ENCODE data around the gene POC1A.

Gene POC1A

DNA sequence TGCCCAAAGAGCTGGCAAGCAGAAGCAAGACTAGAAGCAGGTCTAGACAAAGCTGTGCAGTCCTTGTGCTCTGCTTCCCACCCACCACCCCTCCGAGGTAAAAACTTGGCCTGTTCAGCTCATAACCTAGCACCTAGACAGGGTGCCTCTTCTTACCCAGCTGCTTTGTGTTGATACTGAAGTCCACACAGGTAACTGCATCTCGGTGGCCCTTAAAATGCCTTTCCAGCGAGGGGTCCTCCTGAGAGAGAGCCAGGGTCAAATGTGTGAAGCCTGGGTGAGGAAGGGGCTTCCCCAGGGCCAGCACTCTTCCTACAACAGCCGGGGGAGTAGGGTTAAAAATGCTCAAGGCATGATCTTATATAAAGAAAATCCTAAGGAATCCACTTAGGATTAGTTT, 3.4 kb downstream of the POC1A start:
- no peaks in the 10 kb centered on the region for H3K9me3 ChIP-seq (ENCODE audit: control insufficient read depth, insufficient read depth, low read length)
- no peaks in the 10 kb centered on the region for H3K4me1 ChIP-seq (ENCODE audit: insufficient read depth, low read length)
- H3K36me3 ChIP-seq (ENCODE audit: insufficient read depth, low read length) = no peaks in the 10 kb centered on the region; the same call in 1 of the 2 replicates
- no peak overlapping the region for H3K9ac ChIP-seq (ENCODE audit: low read depth, low read length)

DNA sequence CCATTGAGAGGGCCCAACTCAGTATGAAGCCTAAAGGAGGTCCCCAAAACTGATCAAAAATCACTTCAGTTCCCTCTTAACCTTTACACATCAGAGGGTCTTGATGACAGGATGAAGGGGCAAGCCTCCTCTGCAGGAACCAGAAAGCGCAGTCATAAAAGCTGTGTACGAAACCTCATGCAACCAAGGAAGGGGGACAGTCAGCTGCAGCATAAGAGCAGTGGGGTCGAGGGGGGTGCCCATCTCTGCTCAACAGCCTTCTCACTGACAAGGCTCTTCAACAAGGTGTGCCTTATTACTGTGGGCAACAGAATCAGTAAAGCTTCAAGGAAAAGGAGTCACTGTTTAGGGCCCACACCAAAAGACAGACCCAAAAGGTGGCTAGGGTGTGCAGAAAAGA, 3.9 kb downstream of the POC1A start:
- Histone ChIP-seq H3K9ac (ENCODE audit: low read depth, low read length) (no peak overlapping the region), H3K4me1 (ENCODE audit: insufficient read depth, low read length) (no peaks in the 10 kb centered on the region), H3K9me3 (ENCODE audit: control insufficient read depth, insufficient read depth, low read length) (no peaks in the 10 kb centered on the region), H3K36me3 (ENCODE audit: insufficient read depth, low read length) (no peaks in the 10 kb centered on the region; the same call in 1 of the 2 replicates)

DNA sequence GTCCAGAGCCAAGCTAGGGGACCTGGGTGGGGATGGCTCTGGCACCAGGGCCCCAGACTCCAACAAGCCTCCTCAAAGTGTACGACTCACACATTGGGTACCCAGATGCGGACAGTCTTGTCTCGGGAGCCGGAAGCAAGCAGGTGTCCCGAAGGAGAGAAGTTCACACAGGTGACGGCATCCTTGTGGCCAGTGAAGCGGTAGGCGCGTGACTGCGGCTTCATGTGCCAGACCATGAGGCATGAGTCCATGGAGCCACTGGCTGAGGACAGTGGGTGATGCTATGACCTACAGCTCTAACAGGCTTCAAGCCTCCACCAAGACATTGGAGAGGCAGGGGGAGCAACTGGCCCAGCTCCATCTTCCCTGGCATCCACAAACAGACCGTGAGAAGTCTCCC, 4.5 kb downstream of the POC1A start:
- Histone ChIP-seq H3K9ac (ENCODE audit: low read depth, low read length) (no peak overlapping the region), H3K4me1 (ENCODE audit: insufficient read depth, low read length) (no peaks in the 10 kb centered on the region), H3K9me3 (ENCODE audit: control insufficient read depth, insufficient read depth, low read length) (no peaks in the 10 kb centered on the region), H3K36me3 (ENCODE audit: insufficient read depth, low read length) (no peaks in the 10 kb centered on the region; the same call in 1 of the 2 replicates)

DNA sequence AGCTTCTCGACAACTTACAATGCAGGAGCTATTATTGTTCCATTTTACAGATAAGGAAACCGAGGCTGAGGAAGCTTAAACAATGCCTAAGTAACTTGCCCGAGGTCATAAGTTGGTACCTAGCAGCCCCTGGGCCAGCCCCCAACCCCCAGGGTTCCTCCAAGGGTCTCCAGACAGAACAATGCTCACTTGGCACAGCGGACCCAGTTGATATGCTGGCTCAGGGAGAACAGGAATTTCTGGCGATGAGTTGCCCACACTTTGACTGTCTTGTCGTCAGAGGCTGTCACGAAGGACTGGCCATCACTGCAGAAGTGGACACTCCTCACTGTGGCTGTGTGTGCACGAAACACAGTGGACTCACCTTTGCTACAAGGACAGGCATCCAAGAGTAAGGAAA, 5.2 kb downstream of the POC1A start:
- peaks cover 2% of the 10 kb centered on the region; the same call in 1 of the 2 replicates for H3K4me1 ChIP-seq (ENCODE audit: insufficient read depth, low read length)
- no peaks in the 10 kb centered on the region for H3K9me3 ChIP-seq (ENCODE audit: control insufficient read depth, insufficient read depth, low read length)
- H3K36me3 ChIP-seq (ENCODE audit: insufficient read depth, low read length) = no peaks in the 10 kb centered on the region; the same call in 1 of the 2 replicates
- no peak overlapping the region for H3K9ac ChIP-seq (ENCODE audit: low read depth, low read length)

DNA sequence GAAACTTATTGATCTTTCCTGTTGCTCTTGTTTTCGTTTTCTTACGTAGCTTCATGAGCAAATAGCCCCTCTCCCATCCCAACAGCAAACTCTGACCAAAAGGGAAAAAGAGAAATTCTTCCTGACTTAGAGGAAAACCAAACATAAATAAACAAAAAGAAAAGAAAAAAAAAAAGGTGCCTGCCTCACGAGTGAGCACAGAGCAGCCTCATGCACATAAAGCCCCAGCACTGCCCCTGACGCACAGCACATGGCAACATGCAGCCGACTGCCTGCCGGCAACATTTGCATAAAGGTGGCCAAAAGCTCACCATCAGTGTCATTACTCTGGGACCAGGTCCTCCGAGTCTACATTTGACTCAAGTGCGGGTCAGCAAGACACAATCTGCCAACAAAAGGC, 6.4 kb downstream of the POC1A start:
- H3K9ac ChIP-seq (ENCODE audit: low read depth, low read length) = no peak overlapping the region
- no peaks in the 10 kb centered on the region; the same call in 1 of the 2 replicates for H3K36me3 ChIP-seq (ENCODE audit: insufficient read depth, low read length)
- H3K9me3 ChIP-seq (ENCODE audit: control insufficient read depth, insufficient read depth, low read length) = no peaks in the 10 kb centered on the region
- H3K4me1 ChIP-seq (ENCODE audit: insufficient read depth, low read length) = peaks cover 3% of the 10 kb centered on the region; the same call in 1 of the 2 replicates

DNA sequence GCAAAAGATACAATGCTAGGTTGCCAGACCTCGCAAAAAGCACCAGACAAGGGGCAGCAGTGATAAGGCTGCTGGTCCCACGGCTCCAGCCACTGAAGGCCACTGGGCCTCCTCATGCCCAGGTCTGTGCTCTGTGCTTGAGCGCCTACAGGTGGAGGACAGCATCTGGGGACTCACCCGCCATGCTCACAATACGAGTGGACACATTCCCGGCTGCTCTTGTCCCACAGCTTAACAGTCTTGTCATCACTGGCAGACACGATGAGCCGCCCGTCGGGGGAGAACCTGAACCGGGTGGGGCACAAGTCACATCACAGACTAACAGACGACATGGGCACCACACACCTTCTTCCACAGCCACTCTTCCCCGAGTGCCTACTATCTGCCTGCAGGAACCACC, 7.4 kb downstream of the POC1A start:
- H3K9me3 ChIP-seq (ENCODE audit: control insufficient read depth, insufficient read depth, low read length) = no peaks in the 10 kb centered on the region
- H3K36me3 ChIP-seq (ENCODE audit: insufficient read depth, low read length) = no peaks in the 10 kb centered on the region; the same call in 1 of the 2 replicates
- no peak overlapping the region for H3K9ac ChIP-seq (ENCODE audit: low read depth, low read length)
- peaks cover 3% of the 10 kb centered on the region; the same call in 1 of the 2 replicates for H3K4me1 ChIP-seq (ENCODE audit: insufficient read depth, low read length)

DNA sequence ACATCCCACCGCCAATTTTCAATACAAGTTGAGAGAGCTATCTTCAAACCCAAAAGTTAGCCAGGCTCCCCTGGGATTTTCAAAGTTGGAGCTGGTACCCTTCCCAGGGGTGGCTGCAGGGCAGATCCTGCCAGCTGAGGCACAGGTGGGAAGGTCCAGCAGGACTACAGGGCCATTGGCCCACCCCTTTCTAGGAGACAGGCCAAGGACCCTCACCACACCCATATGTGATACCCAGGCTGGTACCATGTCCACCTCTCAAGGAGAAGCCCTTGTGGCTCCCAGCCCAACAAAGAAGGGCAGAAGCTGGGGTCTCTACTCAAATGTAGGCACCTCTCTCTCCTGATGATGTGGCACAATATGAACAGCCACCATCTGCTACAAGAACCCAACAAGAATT, 8.0 kb downstream of the POC1A start:
- no peaks in the 10 kb centered on the region; the same call in 1 of the 2 replicates for H3K36me3 ChIP-seq (ENCODE audit: insufficient read depth, low read length)
- no peak overlapping the region for H3K9ac ChIP-seq (ENCODE audit: low read depth, low read length)
- H3K9me3 ChIP-seq (ENCODE audit: control insufficient read depth, insufficient read depth, low read length) = no peaks in the 10 kb centered on the region
- H3K4me1 ChIP-seq (ENCODE audit: insufficient read depth, low read length) = peaks cover 3% of the 10 kb centered on the region; the same call in 1 of the 2 replicates

DNA sequence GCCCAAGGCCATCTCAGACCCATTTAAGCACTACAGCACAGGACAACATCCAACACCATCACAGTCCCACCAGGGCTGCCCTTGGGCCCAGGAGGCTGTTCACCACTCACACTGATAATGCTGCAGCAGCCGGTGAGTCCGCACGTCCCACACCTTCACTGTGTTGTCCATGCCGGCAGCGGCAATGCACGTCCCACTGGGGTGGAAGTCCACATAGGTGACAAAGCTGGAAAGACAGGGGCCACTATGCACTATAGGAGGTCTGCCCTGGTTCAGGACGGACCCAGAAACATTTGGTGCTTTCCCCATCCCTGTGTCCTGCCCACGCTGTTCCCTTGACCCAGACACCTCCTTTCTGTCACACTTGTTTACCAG, 8.5 kb downstream of the POC1A start:
- Histone ChIP-seq H3K9me3 (ENCODE audit: control insufficient read depth, insufficient read depth, low read length) (no peaks in the 10 kb centered on the region), H3K9ac (ENCODE audit: low read depth, low read length) (no peak overlapping the region), H3K4me1 (ENCODE audit: insufficient read depth, low read length) (peaks cover 3% of the 10 kb centered on the region; the same call in 1 of the 2 replicates), H3K36me3 (ENCODE audit: insufficient read depth, low read length) (no peaks in the 10 kb centered on the region; the same call in 1 of the 2 replicates)

DNA sequence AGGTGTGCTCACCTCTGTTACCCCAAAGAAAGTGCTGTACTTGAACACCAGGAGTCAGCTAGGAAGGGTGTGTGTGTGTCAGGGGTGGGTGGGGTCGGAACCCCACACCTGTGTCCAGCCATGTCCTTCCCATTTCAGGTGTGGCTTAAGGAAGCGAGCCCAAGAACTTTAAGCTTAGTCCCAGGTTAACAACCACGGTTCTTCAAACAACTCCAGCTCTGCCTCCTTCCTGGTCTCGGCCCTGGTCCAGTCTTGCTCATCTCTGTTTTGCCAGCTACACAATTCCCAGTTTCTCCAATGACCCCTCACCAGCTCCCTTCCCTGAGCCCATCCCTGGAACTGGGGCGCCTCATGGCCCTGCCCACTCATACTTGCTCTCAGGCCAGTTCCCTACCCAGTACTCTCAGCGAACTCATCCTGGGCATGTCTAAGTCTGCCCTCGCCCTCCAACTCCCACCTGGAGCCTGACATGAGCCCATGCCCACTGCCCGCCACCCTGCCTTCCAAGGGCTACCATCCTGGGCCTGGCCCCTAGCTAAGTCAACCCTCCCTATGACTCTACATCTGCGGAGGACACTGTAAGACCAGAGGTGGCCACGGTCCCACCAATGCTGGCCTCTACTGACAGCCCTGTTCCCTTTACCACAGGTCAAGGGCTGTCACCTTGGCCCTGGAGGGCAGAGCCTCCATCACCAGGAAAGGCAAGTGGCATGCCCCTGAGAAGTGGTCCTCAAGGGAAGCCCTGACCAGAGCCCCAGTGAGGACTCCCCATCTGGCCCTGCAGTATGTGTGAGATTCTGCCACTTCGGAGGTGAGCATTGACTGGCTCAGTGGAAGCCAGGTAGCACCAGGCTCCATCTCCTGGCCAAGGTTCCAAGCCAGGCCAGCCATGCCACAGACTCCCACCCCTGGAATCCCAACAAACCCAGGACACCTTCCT, 9.2 kb downstream of the POC1A start:
- no peak overlapping the region for H3K9ac ChIP-seq (ENCODE audit: low read depth, low read length)
- H3K4me1 ChIP-seq (ENCODE audit: insufficient read depth, low read length) = peaks cover 3% of the 10 kb centered on the region; the same call in 1 of the 2 replicates
- H3K36me3 ChIP-seq (ENCODE audit: insufficient read depth, low read length) = no peaks in the 10 kb centered on the region; the same call in 1 of the 2 replicates
- no peaks in the 10 kb centered on the region for H3K9me3 ChIP-seq (ENCODE audit: control insufficient read depth, insufficient read depth, low read length)

DNA sequence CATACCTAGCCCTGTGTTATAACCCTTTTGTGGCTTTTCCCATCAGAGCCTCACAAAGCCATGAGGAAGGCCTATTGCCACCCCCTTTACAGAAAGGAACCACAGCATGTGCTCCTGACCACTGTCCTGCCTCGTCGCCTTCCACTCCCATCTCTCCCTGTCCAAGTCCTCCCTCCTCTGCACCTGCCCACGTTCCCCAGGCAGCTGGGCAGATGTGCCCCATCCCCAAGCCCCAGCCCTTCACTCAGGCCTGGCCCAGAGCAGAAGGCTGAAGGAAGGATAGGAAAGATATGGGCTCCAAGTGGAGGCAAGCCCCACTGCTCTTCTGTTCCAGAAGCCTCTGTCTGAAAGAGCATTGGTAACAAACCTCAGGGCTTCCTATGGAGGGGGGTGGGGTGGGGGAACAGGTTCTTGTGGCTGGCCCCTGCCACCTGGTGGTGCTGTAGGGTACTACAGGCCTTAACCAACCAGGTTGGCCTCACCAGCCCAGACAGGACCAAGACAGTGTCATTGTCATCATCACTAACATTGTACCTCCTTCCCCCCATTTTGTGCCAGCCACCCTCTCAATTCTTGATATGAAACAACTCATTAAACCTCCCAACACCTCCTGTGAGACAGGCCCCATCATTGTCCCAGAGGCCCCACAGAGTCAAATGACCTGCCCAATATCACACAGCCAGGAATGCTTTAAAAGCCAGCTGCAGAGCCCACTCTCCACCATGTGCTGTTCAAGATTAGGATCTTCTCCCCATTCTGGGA, 10.0 kb downstream of the POC1A start:
- no peaks in the 10 kb centered on the region; the same call in 1 of the 2 replicates for H3K36me3 ChIP-seq (ENCODE audit: insufficient read depth, low read length)

DNA sequence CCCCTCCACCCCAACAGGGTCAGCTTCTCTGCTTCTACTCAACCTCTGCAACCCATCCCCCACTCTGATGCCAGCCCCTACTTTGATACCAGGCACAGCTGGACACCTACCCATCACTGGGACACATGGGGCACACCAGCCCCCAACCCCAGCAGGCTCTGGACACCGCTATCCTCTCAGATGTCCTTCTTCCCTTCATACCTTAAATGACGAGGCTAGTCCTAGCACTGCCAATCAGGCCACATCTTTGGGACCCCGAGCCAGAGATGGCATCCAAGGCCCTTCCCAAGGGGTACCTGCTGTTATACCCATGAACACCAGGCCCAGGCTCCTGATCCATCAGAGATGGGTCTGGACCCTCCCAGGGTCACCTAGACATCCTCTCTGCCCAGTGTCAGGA, 10.6 kb downstream of the POC1A start:
- Histone ChIP-seq H3K36me3 (ENCODE audit: insufficient read depth, low read length) (no peaks in the 10 kb centered on the region; the same call in 1 of the 2 replicates), H3K9me3 (ENCODE audit: control insufficient read depth, insufficient read depth, low read length) (no peaks in the 10 kb centered on the region), H3K9ac (ENCODE audit: low read depth, low read length) (no peak overlapping the region), H3K4me1 (ENCODE audit: insufficient read depth, low read length) (peaks cover 3% of the 10 kb centered on the region; the same call in 1 of the 2 replicates)

More for the DNA sequence above, 10.0 kb downstream of the POC1A start:
- Histone ChIP-seq H3K9me3 (ENCODE audit: control insufficient read depth, insufficient read depth, low read length) (no peaks in the 10 kb centered on the region), H3K9ac (ENCODE audit: low read depth, low read length) (no peak overlapping the region), H3K4me1 (ENCODE audit: insufficient read depth, low read length) (peaks cover 3% of the 10 kb centered on the region; the same call in 1 of the 2 replicates)

DNA sequence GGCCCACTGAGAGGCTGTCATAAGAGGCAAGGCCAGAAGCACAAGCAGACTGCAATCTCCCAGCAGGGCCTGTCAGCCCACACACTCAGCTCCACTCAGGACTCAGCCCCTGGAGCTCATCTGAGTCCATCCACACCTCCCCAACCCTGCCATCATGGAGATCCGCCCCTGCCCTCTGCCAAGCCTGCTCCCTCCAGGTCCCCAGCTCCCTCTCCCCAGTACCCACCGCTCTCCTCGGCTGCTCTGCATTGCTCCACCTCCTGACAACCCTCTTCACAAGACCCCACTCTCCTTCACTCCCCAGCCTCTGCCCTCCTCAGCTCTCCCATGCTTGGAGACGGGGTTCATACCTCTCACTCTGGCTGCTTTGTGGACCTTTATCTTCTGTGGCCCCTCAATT, 11.1 kb downstream of the POC1A start:
- H3K9me3 ChIP-seq (ENCODE audit: control insufficient read depth, insufficient read depth, low read length) = no peaks in the 10 kb centered on the region
- no peak overlapping the region for H3K9ac ChIP-seq (ENCODE audit: low read depth, low read length)
- H3K4me1 ChIP-seq (ENCODE audit: insufficient read depth, low read length) = peaks cover 3% of the 10 kb centered on the region; the same call in 1 of the 2 replicates
- H3K36me3 ChIP-seq (ENCODE audit: insufficient read depth, low read length) = no peaks in the 10 kb centered on the region; the same call in 1 of the 2 replicates

DNA sequence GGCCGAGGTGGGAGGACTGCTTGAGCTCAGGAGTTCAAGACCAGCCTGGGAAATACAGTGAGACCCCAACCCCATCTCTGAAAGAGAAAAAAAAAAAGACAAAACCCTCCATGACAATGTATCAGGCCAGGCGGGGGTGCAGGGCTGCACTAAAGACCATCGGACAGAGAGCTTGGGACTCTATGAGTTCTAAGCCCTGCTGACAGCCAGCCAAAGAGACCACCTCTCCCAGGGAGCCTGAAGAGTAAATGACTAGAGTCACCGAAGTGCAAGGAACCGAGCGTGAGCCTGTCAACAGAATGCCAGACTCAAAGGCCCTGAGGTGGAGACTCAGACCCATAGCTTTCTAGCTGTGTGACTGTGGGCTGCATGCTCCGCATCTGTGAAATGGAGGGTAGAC, 12.5 kb downstream of the POC1A start:
- no peaks in the 10 kb centered on the region; the same call in 1 of the 2 replicates for H3K36me3 ChIP-seq (ENCODE audit: insufficient read depth, low read length)
- no peak overlapping the region for H3K9ac ChIP-seq (ENCODE audit: low read depth, low read length)
- H3K4me1 ChIP-seq (ENCODE audit: insufficient read depth, low read length) = peaks cover 3% of the 10 kb centered on the region; the same call in 1 of the 2 replicates
- H3K9me3 ChIP-seq (ENCODE audit: control insufficient read depth, insufficient read depth, low read length) = no peaks in the 10 kb centered on the region

DNA sequence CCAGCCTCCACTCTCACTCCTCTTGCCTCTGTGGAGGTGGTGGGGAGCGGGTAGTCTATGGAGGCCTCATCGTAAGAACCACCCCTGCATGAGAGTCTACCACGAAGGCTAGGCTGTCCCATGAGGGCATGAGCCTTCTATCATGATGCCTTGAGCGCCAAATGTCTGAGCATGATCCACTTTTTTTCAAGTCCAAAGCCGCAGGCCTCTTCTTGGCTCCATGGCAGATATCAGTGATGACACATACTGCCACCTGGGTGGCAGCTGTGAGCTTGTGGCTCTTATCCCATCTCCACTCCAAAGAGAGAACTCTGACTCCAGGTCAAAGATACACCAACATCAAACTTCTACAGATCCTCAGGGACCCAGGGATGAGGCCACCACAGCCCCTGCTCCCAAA, 13.5 kb downstream of the POC1A start:
- H3K9ac ChIP-seq (ENCODE audit: low read depth, low read length) = no peak overlapping the region
- no peaks in the 10 kb centered on the region for H3K9me3 ChIP-seq (ENCODE audit: control insufficient read depth, insufficient read depth, low read length)
- peaks cover 3% of the 10 kb centered on the region; the same call in 1 of the 2 replicates for H3K4me1 ChIP-seq (ENCODE audit: insufficient read depth, low read length)
- H3K36me3 ChIP-seq (ENCODE audit: insufficient read depth, low read length) = no peaks in the 10 kb centered on the region
